H9 (cell line): ENCODE results near the gene TMEM235. TPM values are rescaled to one million over a fixed set of nuclear protein-coding genes. Genes with fewer than 3 reads are reported as not detected.

Experiments
- DNase-seq: peaks from one replicate; pipeline ENCODE4 v3.0.0-alpha.2; 2017
- H2AFZ ChIP-seq: one replicate; pipeline ENCODE4 v1.6.1; 2013; ENCODE audit warnings: mild to moderate bottlenecking, low read length, control low read depth, moderate library complexity
- H2AK5ac ChIP-seq: 2 replicates; pipeline ENCODE4 v1.6.1; 2013; ENCODE audit warnings: low read length, control low read depth, mixed read lengths; ENCODE audit not compliant: insufficient read length
- H2BK120ac ChIP-seq: one replicate; pipeline ENCODE4 v1.6.1; 2013; ENCODE audit warnings: low read depth, mild to moderate bottlenecking, low read length, control low read depth, inconsistent platforms; ENCODE audit not compliant: poor library complexity, severe bottlenecking
- H2BK12ac ChIP-seq: 2 replicates; pipeline ENCODE4 v1.6.1; 2013; ENCODE audit warnings: low read length, control low read depth, mixed read lengths, low read depth; ENCODE audit not compliant: insufficient read length
- H2BK15ac ChIP-seq: 2 replicates; pipeline ENCODE4 v1.6.1; 2013; ENCODE audit warnings: low read depth, low read length, control low read depth
- H2BK20ac ChIP-seq: one replicate; pipeline ENCODE4 v1.6.1; 2013; ENCODE audit warnings: low read depth, mild to moderate bottlenecking, low read length, control low read depth, inconsistent platforms; ENCODE audit not compliant: poor library complexity, severe bottlenecking
- H2BK5ac ChIP-seq: 2 replicates; pipeline ENCODE4 v1.6.1; 2013; ENCODE audit warnings: low read length, control low read depth, mixed read lengths; ENCODE audit not compliant: insufficient read length
- H3K14ac ChIP-seq: 2 replicates; pipeline ENCODE4 v1.6.1; 2013; ENCODE audit warnings: low read length, control low read depth; ENCODE audit not compliant: insufficient read depth
- H3K18ac ChIP-seq: 2 replicates; pipeline ENCODE4 v1.6.1; 2013; ENCODE audit warnings: low read depth, mild to moderate bottlenecking, mixed read lengths, low read length, control low read depth; ENCODE audit not compliant: insufficient read length
- H3K23ac ChIP-seq: 2 replicates; pipeline ENCODE4 v1.6.1; 2013; ENCODE audit warnings: low read length, control low read depth, mixed read lengths, low read depth; ENCODE audit not compliant: insufficient read length
- H3K23me2 ChIP-seq: 2 replicates; pipeline ENCODE4 v1.6.1; 2013; ENCODE audit warnings: low read depth, mild to moderate bottlenecking, mixed read lengths, low read length, control low read depth; ENCODE audit not compliant: insufficient read length, poor library complexity, severe bottlenecking
- H3K27ac ChIP-seq: 2 replicates; pipeline ENCODE4 v1.5.1; 2013; ENCODE audit warnings: low read length, control low read depth, mixed read lengths, low read depth; ENCODE audit not compliant: insufficient read length
- H3K27me3 ChIP-seq: 2 replicates; pipeline ENCODE4 v1.6.1; 2013; ENCODE audit warnings: low read length, control low read depth, inconsistent platforms; ENCODE audit not compliant: insufficient read depth
- H3K4ac ChIP-seq: 2 replicates; pipeline ENCODE4 v1.6.1; 2013; ENCODE audit warnings: low read depth, mild to moderate bottlenecking, control low read depth, inconsistent platforms, low read length, moderate library complexity
- H3K4me1 ChIP-seq: 2 replicates; pipeline ENCODE4 v1.6.1; 2013; ENCODE audit warnings: low read length, control low read depth, inconsistent platforms; ENCODE audit not compliant: insufficient read depth
- H3K4me2 ChIP-seq: 2 replicates; pipeline ENCODE4 v1.6.1; 2013; ENCODE audit warnings: low read length, control low read depth, mixed read lengths; ENCODE audit not compliant: insufficient read length, insufficient read depth
- H3K56ac ChIP-seq: 2 replicates; pipeline ENCODE4 v1.6.1; 2013; ENCODE audit warnings: low read depth, mild to moderate bottlenecking, mixed read lengths, low read length, control low read depth; ENCODE audit not compliant: insufficient read length
- H3K79me1 ChIP-seq: 2 replicates; pipeline ENCODE4 v1.6.1; 2013; ENCODE audit warnings: low read depth, mild to moderate bottlenecking, moderate library complexity, low read length, control low read depth, inconsistent platforms; ENCODE audit not compliant: insufficient read depth, poor library complexity, severe bottlenecking
- H3K79me2 ChIP-seq: 2 replicates; pipeline ENCODE4 v1.6.1; 2013; ENCODE audit warnings: low read length, control low read depth, inconsistent platforms; ENCODE audit not compliant: insufficient read depth
- H3K9ac ChIP-seq: 2 replicates; pipeline ENCODE4 v1.6.1; 2013; ENCODE audit warnings: low read length, control low read depth, mixed read lengths; ENCODE audit not compliant: insufficient read length; ENCODE audit errors: extremely low read depth
- H3K9me3 ChIP-seq: one replicate; pipeline ENCODE4 v1.6.1; 2013; ENCODE audit warnings: low read depth, low read length, inconsistent platforms; ENCODE audit not compliant: control insufficient read depth
- H3T11ph ChIP-seq: one replicate; pipeline ENCODE4 v1.6.1; 2013; ENCODE audit warnings: mild to moderate bottlenecking, low read length, control low read depth, inconsistent platforms
- H4K20me1 ChIP-seq: one replicate; pipeline ENCODE4 v1.6.1; 2013; ENCODE audit not compliant: control insufficient read depth, insufficient read length, insufficient read depth
- H4K5ac ChIP-seq: 2 replicates; pipeline ENCODE4 v1.6.1; 2013; ENCODE audit warnings: low read depth, mild to moderate bottlenecking, mixed read lengths, low read length, control low read depth; ENCODE audit not compliant: insufficient read length
- H4K8ac ChIP-seq: replicated peaks from 2 replicates; pipeline ENCODE4 v1.6.1; 2013; ENCODE audit warnings: low read length, control low read depth, mixed read lengths, low read depth; ENCODE audit not compliant: insufficient read length
- H4K91ac ChIP-seq: 2 replicates; pipeline ENCODE4 v1.6.1; 2013; ENCODE audit warnings: low read depth, mild to moderate bottlenecking, moderate library complexity, mixed read lengths, low read length, control low read depth; ENCODE audit not compliant: insufficient read length
- H3K27ac Mint-ChIP-seq, 3 experiments: 2 replicates in 2 of 3; 3 replicates in 1 of 3; pipeline ENCODE4 v1.8.0; 2020 to 2021; ENCODE audit warnings: mixed read lengths in 3 of 3, mild to moderate bottlenecking in 1 of 3, moderate library complexity in 1 of 3
- H3K27me3 Mint-ChIP-seq: 2 replicates; pipeline ENCODE4 v1.8.0; 2021; ENCODE audit warnings: low read depth, mild to moderate bottlenecking, moderate library complexity, mixed read lengths
- H3K36me3 Mint-ChIP-seq, 3 experiments: 2 replicates in 2 of 3; 3 replicates in 1 of 3; pipeline ENCODE4 v1.8.0; 2020 to 2021; ENCODE audit warnings: low read depth in 3 of 3, mixed read lengths in 3 of 3; ENCODE audit not compliant: insufficient read depth in 1 of 3
- H3K4me1 Mint-ChIP-seq, 2 experiments: 2 replicates each; pipeline ENCODE4 v1.8.0; 2020; ENCODE audit warnings: mixed read lengths in 2 of 2
- H3K4me3 Mint-ChIP-seq, 2 experiments: 2 replicates in 1 of 2; 3 replicates in 1 of 2; pipeline ENCODE4 v1.8.0; 2020 to 2021; ENCODE audit warnings: mild to moderate bottlenecking in 2 of 2, mixed read lengths in 2 of 2, moderate library complexity in 1 of 2
- H3K9me3 Mint-ChIP-seq, 2 experiments: 2 replicates in 1 of 2; 3 replicates in 1 of 2; pipeline ENCODE4 v1.8.0; 2020; ENCODE audit warnings: mild to moderate bottlenecking in 2 of 2, mixed read lengths in 2 of 2, moderate library complexity in 1 of 2
- WGBS: extraction: QIAGEN DNeasy Blood & Tissue Kit; methylation state at CpG from one replicate; pipeline ENCODE4 v1.1.7; 2013; ENCODE audit warnings: missing lambda C conversion rate, low lambda C conversion rate, mixed read lengths; ENCODE audit not compliant: insufficient read length; ENCODE audit errors: extremely low coverage; 5-methylcytosine and 5-hydroxymethylcytosine counted together
- total RNA-seq: library from RNA; stranded (reverse); gene quantifications from 2 replicates; pipeline ENCODE4 v1.2.1, GENCODE V29; 2021
- TF ChIP-seq, protein P1 (sequence below): fragments of 200-600 bp; sonication (generic); conservative IDR thresholded peaks from 3 replicates; pipeline ENCODE4 v1.8.0; 2021; ENCODE audit warnings: antibody characterized with exemption, mild to moderate bottlenecking

Gene TMEM235
- total RNA-seq, 1 experiment from 2014 or later = 0.28 TPM

DNA sequence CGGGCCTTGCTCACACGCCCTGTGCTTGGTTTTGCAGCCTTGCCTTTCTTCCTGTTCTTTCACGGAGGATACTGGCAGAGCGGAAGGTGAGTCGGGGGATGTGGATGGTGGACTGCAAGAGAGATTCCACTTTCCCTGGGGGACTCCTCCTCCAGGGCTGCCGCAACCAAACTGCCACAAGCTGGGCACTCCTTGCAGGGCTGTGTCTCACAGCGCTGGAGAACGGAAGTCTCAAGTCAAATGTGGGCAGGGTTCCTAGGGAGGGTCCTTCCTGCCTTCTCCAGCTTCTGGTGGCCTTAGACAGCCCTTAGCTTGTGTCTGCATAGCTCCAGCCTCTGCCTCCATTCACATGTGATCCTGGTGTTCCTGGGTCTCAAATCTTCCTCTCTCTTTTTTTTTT is 28.8 kb upstream of the TMEM235 start:
- WGBS = no CpG with 5 or more reads among the region's 8 CpGs
- no peak overlapping the region for H4K8ac ChIP-seq
- no peak overlapping the region for H4K5ac ChIP-seq
- H3K4me3 Mint-ChIP-seq = no peak overlapping the region
- no peak overlapping the region for H3K14ac ChIP-seq
- H3K27me3 Mint-ChIP-seq = no peaks in the 10 kb centered on the region
- DNase-seq = no peak
- H3K4me1 Mint-ChIP-seq = peaks cover 7 to 9% of the 10 kb centered on the region in 2 experiments
- H3K27ac Mint-ChIP-seq = no peak overlapping the region
- no peaks in the 10 kb centered on the region for H3K79me1 ChIP-seq
- no peak overlapping the region for H2AK5ac ChIP-seq
- H3K27me3 ChIP-seq = no peaks in the 10 kb centered on the region
- no peaks in the 10 kb centered on the region for H3K9me3 ChIP-seq
- H3K23me2 ChIP-seq = no peaks in the 10 kb centered on the region
- no peak overlapping the region for H3K18ac ChIP-seq
- peaks cover 12 to 57% (median 42%) of the 10 kb centered on the region in 3 experiments; a peak in 6 of 7 replicates for H3K36me3 Mint-ChIP-seq
- H2BK15ac ChIP-seq = no peak overlapping the region
- H4K20me1 ChIP-seq = no peaks in the 10 kb centered on the region
- no peak overlapping the region for H3K23ac ChIP-seq
- no peak overlapping the region for H3K27ac ChIP-seq
- H3K4me1 ChIP-seq = peaks cover 3% of the 10 kb centered on the region; the same call in 1 of the 2 replicates
- H4K91ac ChIP-seq = no peak overlapping the region
- no peak overlapping the region for H3K4me2 ChIP-seq
- no peak overlapping the region for H3K4ac ChIP-seq
- H2BK12ac ChIP-seq = no peak overlapping the region
- no peak overlapping the region for H3K56ac ChIP-seq
- TF ChIP-seq, protein P1, sequence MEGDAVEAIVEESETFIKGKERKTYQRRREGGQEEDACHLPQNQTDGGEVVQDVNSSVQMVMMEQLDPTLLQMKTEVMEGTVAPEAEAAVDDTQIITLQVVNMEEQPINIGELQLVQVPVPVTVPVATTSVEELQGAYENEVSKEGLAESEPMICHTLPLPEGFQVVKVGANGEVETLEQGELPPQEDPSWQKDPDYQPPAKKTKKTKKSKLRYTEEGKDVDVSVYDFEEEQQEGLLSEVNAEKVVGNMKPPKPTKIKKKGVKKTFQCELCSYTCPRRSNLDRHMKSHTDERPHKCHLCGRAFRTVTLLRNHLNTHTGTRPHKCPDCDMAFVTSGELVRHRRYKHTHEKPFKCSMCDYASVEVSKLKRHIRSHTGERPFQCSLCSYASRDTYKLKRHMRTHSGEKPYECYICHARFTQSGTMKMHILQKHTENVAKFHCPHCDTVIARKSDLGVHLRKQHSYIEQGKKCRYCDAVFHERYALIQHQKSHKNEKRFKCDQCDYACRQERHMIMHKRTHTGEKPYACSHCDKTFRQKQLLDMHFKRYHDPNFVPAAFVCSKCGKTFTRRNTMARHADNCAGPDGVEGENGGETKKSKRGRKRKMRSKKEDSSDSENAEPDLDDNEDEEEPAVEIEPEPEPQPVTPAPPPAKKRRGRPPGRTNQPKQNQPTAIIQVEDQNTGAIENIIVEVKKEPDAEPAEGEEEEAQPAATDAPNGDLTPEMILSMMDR = no peak
- H3K9ac ChIP-seq = no peak overlapping the region
- H3K9me3 Mint-ChIP-seq = peaks cover 0 to 2% of the 10 kb centered on the region in 2 experiments; a peak in 1 of 5 replicates
- no peak overlapping the region for H3T11ph ChIP-seq
- no peaks in the 10 kb centered on the region; the same call in 1 of the 2 replicates for H3K79me2 ChIP-seq
- no peak overlapping the region for H2BK120ac ChIP-seq
- no peak overlapping the region for H2BK20ac ChIP-seq
- no peak overlapping the region for H2AFZ ChIP-seq
- no peak overlapping the region for H2BK5ac ChIP-seq
